WERI-Rb-1 (cell line): ENCODE data around the gene SYNE3.
A peak's percentile ranks its signal among the peaks of the same experiment; 100 is the strongest.

Source experiments
- DNase-seq: peaks from one replicate; pipeline ENCODE4 v3.0.0-alpha.2; 2020
- H3K27ac ChIP-seq: fragments of 250-450 bp; sonication (Bioruptor Pico); 2 replicates; pipeline ENCODE4 v1.5.1; 2020; ENCODE audit warnings: mild to moderate bottlenecking, moderate library complexity
- H3K27me3 ChIP-seq: fragments of 250-450 bp; sonication (Bioruptor Pico); 2 replicates; pipeline ENCODE4 v1.5.1; 2021; ENCODE audit warnings: mild to moderate bottlenecking, low read depth, moderate library complexity; ENCODE audit not compliant: insufficient read depth, severe bottlenecking
- H3K36me3 ChIP-seq: fragments of 250-450 bp; sonication (Bioruptor Pico); 2 replicates; pipeline ENCODE4 v1.5.1; 2020; ENCODE audit warnings: mild to moderate bottlenecking, moderate library complexity
- H3K4me3 ChIP-seq: 2 replicates; pipeline ENCODE4 v1.5.1; 2011; ENCODE audit warnings: low read depth, mild to moderate bottlenecking, control low read depth, low read length
- H3K9me3 ChIP-seq: fragments of 250-450 bp; sonication (Bioruptor Pico); 2 replicates; pipeline ENCODE4 v1.5.1; 2021; ENCODE audit warnings: mild to moderate bottlenecking, moderate library complexity; ENCODE audit not compliant: severe bottlenecking
- CTCF ChIP-seq: IDR thresholded peaks from 2 replicates; pipeline ENCODE4 v1.5.1; 2011; ENCODE audit warnings: low read depth, mild to moderate bottlenecking, control low read depth, inconsistent platforms, low read length

The SYNE3 gene

GRCh38 chr14:95538801-95539509, 22.5 kb upstream of the SYNE3 start:
- H3K27ac ChIP-seq: no peak overlapping the region
- peaks cover 2% of the 10 kb centered on the region for H3K36me3 ChIP-seq
- no peaks in the 10 kb centered on the region for H3K9me3 ChIP-seq
- H3K27me3 ChIP-seq: no peaks in the 10 kb centered on the region
- no peak for TF ChIP-seq CTCF
- H3K4me3 ChIP-seq: no peak overlapping the region
- DNase-seq: no peak

GRCh38 chr14:95537298-95538089, 21.0 kb upstream of the SYNE3 start:
- H3K4me3 ChIP-seq: peak overlapping the region; percentile 33
- 0 out of 2 replicates have a peak overlapping the region, but pooled peaks have one; percentile 15 for H3K27ac ChIP-seq
- TF ChIP-seq CTCF: no peak
- no peaks in the 10 kb centered on the region for H3K9me3 ChIP-seq
- H3K27me3 ChIP-seq: no peaks in the 10 kb centered on the region
- H3K36me3 ChIP-seq: peaks cover 4% of the 10 kb centered on the region
- DNase-seq: no peak

GRCh38 chr14:95536671-95537070, 20.2 kb upstream of the SYNE3 start:
- Histone ChIP-seq H3K27me3 (no peaks in the 10 kb centered on the region), H3K27ac (no peak overlapping the region), H3K9me3 (no peaks in the 10 kb centered on the region), H3K4me3 (no peak overlapping the region), H3K36me3 (peaks cover 11% of the 10 kb centered on the region)
- no peak for TF ChIP-seq CTCF
- no peak for DNase-seq

GRCh38 chr14:95536036-95536593, 19.7 kb upstream of the SYNE3 start:
- no peak for TF ChIP-seq CTCF
- peak; percentile 61 for DNase-seq
- peak overlapping the region; percentile 74 for H3K27ac ChIP-seq

GRCh38 chr14:95535226-95536021, 19.0 kb upstream of the SYNE3 start:
- H3K27me3 ChIP-seq: no peaks in the 10 kb centered on the region
- peaks cover 20% of the 10 kb centered on the region for H3K36me3 ChIP-seq
- no peaks in the 10 kb centered on the region for H3K9me3 ChIP-seq
- TF ChIP-seq CTCF: no peak
- peak overlapping the region; percentile 74 for H3K27ac ChIP-seq
- H3K4me3 ChIP-seq: peak overlapping the region; percentile 57
- no peak for DNase-seq

More at GRCh38 chr14:95536036-95536593, 19.7 kb upstream of the SYNE3 start:
- Histone ChIP-seq H3K9me3 (no peaks in the 10 kb centered on the region), H3K36me3 (peaks cover 16% of the 10 kb centered on the region), H3K27me3 (no peaks in the 10 kb centered on the region), H3K4me3 (peak overlapping the region; percentile 57)
